G401.6 (cell line): ENCODE data around the gene SLC25A44.
"Not testable (repeated sequence)": the region's sequence is repeated elsewhere in the genome, so short reads cannot be mapped to it uniquely, and the experiment has no call there.

Experiments used
- FAIRE-seq: peaks from 2 replicates; lab custom pipeline; 2012; peaks lifted over from hg19 to GRCh38; lab: Jason Lieb, UNC

SLC25A44 gene

GRCh38 chr1:156164125-156164831 lies 29.6 kb upstream of the SLC25A44 start:
- no peak for FAIRE-seq

- no peak for FAIRE-seq
Observed at GRCh38 chr1:156165083-156165482, 28.8 kb upstream of the SLC25A44 start.

GRCh38 chr1:156167536-156167935 lies 26.4 kb upstream of the SLC25A44 start:
- no peak for FAIRE-seq

GRCh38 chr1:156172696-156173470 lies 21.0 kb upstream of the SLC25A44 start:
- FAIRE-seq: no peak

- no peak for FAIRE-seq
Observed at GRCh38 chr1:156176610-156177210, 17.2 kb upstream of the SLC25A44 start.

GRCh38 chr1:156177919-156178654 lies 15.8 kb upstream of the SLC25A44 start:
- FAIRE-seq: no peak

- no peak for FAIRE-seq
Observed at GRCh38 chr1:156180471-156180870, 13.4 kb upstream of the SLC25A44 start.

GRCh38 chr1:156181391-156181924 lies 12.4 kb upstream of the SLC25A44 start:
- FAIRE-seq: not testable (repeated sequence)

GRCh38 chr1:156182010-156182779 lies 11.7 kb upstream of the SLC25A44 start:
- not testable (repeated sequence) for FAIRE-seq

GRCh38 chr1:156186347-156187177 lies 7.3 kb upstream of the SLC25A44 start:
- not testable (repeated sequence) for FAIRE-seq

- FAIRE-seq: not testable (repeated sequence)
Observed at GRCh38 chr1:156190265-156190664, 3.6 kb upstream of the SLC25A44 start.

GRCh38 chr1:156191292-156191964 lies 2.5 kb upstream of the SLC25A44 start:
- no peak for FAIRE-seq

- no peak for FAIRE-seq
Observed at GRCh38 chr1:156193208-156193487, 756 bp upstream of the SLC25A44 start.

- FAIRE-seq: no peak
Observed at GRCh38 chr1:156194300-156194652, 372 bp downstream of the SLC25A44 start.

- FAIRE-seq: no peak
Observed at GRCh38 chr1:156195853-156196252, 1.9 kb downstream of the SLC25A44 start.

- no peak for FAIRE-seq
Observed at GRCh38 chr1:156196445-156196844, 2.5 kb downstream of the SLC25A44 start.

- FAIRE-seq: no peak
Observed at GRCh38 chr1:156198831-156199349, 5.0 kb downstream of the SLC25A44 start.

GRCh38 chr1:156200044-156200443 lies 6.1 kb downstream of the SLC25A44 start:
- FAIRE-seq: no peak

GRCh38 chr1:156203331-156203730 lies 9.4 kb downstream of the SLC25A44 start:
- no peak for FAIRE-seq

GRCh38 chr1:156204686-156205085 lies 10.8 kb downstream of the SLC25A44 start:
- FAIRE-seq: no peak
